PFSK-1 (cell line): Measurements from ENCODE around the gene PRKN.

ENCODE experiments used
- POLR2AphosphoS5 ChIP-seq: IDR thresholded peaks from 2 replicates; pipeline ENCODE4 v1.6.1; 2012; ENCODE audit warnings: low read depth, mild to moderate bottlenecking, control low read depth, low read length, moderate library complexity
- REST ChIP-seq, 2 experiments: IDR thresholded peaks; 2 replicates each; pipeline versions ENCODE4 v1.6.1 to v1.8.0; 2011 to 2012; ENCODE audit warnings: low read depth in 2 of 2, low read length in 2 of 2, control low read depth in 1 of 2, inconsistent platforms in 1 of 2, mild to moderate bottlenecking in 1 of 2, moderate library complexity in 1 of 2; ENCODE audit not compliant: insufficient read depth in 1 of 2
- SIN3A ChIP-seq: IDR thresholded peaks from 2 replicates; pipeline ENCODE4 v1.6.1; 2012; ENCODE audit warnings: mild to moderate bottlenecking, low read length, moderate library complexity, borderline replicate concordance; ENCODE audit not compliant: insufficient read depth
- TAF1 ChIP-seq: IDR thresholded peaks from 2 replicates; pipeline ENCODE4 v1.6.1; 2012; ENCODE audit warnings: low read length, control low read depth, borderline replicate concordance; ENCODE audit not compliant: insufficient read depth

DNA sequence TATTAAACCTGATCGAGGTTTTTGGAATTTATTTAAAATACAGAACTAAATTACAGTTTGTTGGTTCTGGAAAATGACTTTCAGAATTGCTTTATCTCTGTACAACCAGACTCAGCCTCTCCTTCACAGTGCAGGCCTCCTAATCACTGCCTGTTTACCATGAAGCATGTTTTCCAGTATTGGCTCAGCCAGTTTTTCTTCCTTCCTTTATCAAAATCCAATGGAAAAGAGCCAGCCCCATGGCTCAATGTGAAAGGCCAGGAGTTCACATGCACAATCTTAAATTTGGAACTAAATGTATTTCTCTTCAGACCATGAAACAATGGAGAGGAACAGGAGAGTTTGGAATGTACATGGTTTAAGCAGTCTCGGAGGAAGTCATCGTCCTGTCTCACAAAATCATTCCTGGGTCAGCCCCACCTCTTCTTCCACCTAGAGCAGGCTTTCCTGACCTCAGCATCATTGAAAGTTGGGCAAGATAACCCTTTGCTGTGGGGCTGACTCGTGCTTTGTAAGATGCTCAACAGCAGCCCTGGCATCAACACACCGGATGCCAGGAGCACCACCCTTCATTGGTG, 772.8 kb downstream of the PRKN start:
- TF ChIP-seq TAF1 (no peak), SIN3A (no peak), REST (IDR thresholded peaks at IDR 0.05; ENCODE audit: insufficient read depth in 1 of 2, low read depth in 2 of 2, low read length in 2 of 2) (no peak), POLR2AphosphoS5 (no peak)
